Umbilical cord (tissue), 2 donors: ENCODE results near the gene KAT7. TPM values are rescaled to one million over a fixed set of nuclear protein-coding genes. Genes with fewer than 3 reads are reported as not detected.
"Not testable (repeated sequence)": the region's sequence is repeated elsewhere in the genome, so short reads cannot be mapped to it uniquely, and the experiment has no call there.

Source experiments
- DNase-seq: peaks from one replicate; pipeline ENCODE4 v3.0.0-alpha.2; 2015; ENCODE audit warnings: low spot score
- total RNA-seq: library from RNA; depleted of rRNA; stranded (reverse); fragments of >200 nt; gene quantifications from one replicate; pipeline ENCODE4 v1.2.3, GENCODE V29; 2014; ENCODE audit warnings: low replicate concordance; ENCODE audit not compliant: insufficient read depth

Gene KAT7
- total RNA-seq, result 29.9 TPM

GRCh38 chr17:49788478-49789242 lies at the start of gene KAT7:
KAT7 (plus strand) TSS chr17:49788681; CDS start chr17:49788835, 154 bp downstream.
- DNase-seq, result peak; percentile 100

DNA sequence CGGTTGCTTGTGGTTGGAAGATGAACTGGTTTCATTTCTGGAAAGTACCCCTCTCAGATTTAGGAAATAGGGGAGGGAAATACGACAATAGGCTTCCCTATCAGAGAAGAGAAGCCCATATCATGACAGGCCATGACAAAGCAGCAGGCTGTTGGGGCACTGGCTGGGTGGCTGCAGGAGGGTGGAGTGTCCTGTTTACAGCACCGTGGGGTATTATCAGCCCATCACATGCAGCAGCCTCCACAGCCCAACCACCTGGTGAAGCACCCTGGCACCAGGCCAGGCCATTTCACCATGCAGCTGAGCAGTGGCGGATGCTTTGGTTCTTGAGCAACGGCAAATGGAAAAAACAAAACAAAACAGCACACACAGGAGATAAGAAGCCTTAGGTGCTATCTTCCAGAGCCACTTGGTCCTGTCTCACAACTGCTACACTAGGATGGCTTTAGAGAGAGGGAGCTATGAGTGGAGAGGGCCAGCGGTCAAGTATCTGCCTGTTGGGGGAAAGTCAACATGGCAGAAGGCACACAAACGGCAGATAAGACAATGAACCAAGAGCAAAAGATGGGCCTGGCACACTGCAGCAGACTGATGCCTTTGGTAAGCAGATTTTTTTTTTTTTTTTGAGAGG lies 48.7 kb upstream of the KAT7 start:
- DNase-seq, result no peak

- peak; percentile 75 for DNase-seq
Observed at GRCh38 chr17:49741009-49741691, 47.3 kb upstream of the KAT7 start.

- DNase-seq, result no peak
Observed at GRCh38 chr17:49741692-49742076, 46.8 kb upstream of the KAT7 start.

DNA sequence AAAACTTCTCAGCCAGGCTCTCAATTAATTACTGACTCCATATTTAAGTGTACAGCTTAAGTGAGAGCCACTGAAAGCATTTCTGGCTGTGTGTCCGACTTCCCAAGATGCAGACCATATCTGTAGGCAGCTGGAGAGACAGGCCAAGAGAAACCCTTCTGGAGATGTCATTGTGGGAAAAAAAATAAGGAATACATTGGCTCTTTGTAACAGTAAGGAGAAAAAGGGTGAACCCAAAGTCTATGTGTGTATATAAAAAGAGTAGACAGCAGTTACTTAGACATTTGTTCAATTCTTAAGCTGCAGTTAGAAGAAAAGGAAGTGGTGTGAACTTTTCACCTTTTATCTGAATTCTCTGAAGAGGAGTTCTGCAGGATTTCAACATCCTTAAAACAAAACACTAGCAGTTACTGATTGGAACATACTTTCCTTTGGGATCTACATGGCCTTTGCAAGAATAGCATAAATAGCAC lies 46.3 kb upstream of the KAT7 start:
- peak; percentile 75 for DNase-seq

DNA sequence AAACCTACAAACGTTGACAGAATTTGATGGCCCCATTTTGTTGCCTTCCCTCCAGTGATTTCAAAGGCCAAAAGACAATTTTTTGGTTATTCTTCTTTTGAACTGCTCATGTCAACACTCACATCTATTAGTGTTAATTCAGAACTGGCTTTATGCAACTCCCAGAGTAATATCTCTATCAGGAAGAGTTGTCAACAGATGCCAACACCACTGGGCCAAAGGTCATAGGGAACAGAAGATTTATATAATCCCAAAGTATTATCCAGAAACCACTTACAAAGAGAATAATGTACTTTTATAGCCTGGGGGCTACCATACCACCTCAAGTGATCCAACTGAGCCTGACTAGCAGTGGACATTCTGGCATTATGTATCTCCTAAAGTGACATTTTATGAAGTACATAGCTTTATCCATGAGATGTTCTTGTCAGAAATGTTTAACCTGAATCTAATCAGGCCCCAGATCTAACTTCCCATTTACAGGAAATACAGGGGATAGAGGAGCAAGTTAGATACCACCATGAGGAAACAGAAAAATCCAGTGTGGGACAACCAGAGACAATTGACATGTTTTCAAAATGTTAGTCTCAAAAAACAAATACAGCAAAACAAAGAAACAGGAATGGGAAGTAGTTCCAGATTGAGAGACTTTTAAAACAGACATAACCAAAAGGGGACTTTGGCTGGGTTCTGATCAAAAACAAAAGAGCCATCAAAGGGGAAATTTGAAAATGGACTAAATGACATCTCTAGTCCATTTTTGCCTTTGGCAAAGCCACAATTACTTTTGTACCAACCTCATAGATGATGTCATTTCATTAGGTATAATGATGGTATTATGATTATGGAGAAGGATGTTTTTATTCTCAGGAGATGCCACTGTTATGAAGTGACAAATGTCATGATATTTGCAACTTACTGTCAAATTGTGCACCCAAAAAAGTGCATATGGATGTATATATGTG lies 43.0 kb upstream of the KAT7 start:
- DNase-seq, result no peak

- no peak for DNase-seq
Observed at GRCh38 chr17:49746791-49747490, 41.5 kb upstream of the KAT7 start.

GRCh38 chr17:49747632-49748031 lies 40.8 kb upstream of the KAT7 start:
- no peak for DNase-seq

GRCh38 chr17:49748223-49748622 lies 40.3 kb upstream of the KAT7 start:
- no peak for DNase-seq

DNA sequence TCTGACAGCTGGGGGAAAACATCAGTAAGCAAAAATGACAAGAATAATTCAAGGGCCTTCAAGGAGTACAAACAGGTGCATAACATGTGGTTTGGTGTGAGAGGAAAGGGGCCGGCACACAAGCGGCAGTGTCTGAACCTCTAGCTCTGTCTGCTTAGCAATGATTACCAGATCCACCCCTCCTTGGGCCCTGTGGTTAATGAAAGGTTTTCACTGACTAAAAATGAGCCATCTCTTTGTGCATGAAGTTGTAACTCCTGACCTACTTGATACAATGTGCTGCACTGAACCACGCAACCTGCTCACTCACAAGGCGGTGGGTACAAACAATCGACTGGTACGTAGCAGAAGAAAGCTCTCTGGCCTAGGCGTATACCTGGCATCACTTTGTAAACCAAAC lies 39.7 kb upstream of the KAT7 start:
- no peak for DNase-seq

- DNase-seq, result no peak
Observed at GRCh38 chr17:49749730-49750129, 38.8 kb upstream of the KAT7 start.

DNA sequence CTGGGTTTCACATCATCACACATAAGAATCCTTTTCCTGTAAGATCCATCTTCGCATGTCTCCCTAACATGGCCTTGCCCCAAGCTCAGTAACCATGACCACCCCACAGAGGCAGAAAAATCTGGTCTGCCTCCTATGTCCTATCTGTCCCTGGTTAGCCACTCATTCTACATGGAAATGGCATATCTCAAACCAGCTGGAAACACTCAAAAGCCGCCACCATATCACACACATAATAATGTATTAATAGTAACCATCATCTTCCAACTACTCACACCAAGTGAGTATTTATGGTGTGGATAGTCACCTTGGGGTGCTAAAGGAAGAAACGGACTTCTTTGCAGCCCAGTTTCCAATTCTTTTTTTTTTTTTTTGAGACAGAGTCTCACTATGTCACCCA lies 36.0 kb upstream of the KAT7 start:
- no peak for DNase-seq

- peak; percentile 87 for DNase-seq
Observed at GRCh38 chr17:49753959-49754391, 34.5 kb upstream of the KAT7 start.

DNA sequence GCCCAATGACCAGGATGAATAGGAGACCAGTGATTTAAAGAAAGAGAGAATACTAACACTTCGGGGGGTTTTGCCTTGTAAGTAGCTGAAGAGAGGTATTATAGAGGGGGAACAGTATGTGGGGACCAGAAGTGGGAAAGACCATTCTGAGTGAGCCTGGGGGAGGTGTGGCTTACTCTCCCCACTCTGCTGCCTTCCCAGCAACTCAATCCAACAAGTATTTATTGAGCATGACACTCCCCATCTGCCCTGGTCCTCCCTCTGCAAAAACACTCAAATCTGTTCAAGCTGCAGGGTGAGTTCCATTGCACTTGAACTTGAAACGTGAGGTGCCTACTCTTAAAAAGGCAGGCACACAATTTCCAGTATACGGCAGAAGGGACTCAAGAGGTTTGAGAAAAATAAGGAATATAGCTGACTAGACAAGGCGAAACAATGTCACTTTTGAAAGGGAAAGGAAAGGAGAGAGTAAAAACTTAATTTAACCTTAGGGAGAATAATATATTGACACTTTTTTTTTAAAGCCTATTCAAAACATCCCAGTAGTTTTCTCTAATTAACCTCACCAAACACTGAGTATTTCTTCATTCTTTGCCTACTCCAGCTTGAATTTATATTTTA lies 32.7 kb upstream of the KAT7 start:
- no peak for DNase-seq

GRCh38 chr17:49756323-49757150 lies 31.9 kb upstream of the KAT7 start:
- no peak for DNase-seq

GRCh38 chr17:49757151-49757777 lies 31.2 kb upstream of the KAT7 start:
- no peak for DNase-seq

- not testable (repeated sequence) for DNase-seq
Observed at GRCh38 chr17:49758464-49759010, 29.9 kb upstream of the KAT7 start.

DNA sequence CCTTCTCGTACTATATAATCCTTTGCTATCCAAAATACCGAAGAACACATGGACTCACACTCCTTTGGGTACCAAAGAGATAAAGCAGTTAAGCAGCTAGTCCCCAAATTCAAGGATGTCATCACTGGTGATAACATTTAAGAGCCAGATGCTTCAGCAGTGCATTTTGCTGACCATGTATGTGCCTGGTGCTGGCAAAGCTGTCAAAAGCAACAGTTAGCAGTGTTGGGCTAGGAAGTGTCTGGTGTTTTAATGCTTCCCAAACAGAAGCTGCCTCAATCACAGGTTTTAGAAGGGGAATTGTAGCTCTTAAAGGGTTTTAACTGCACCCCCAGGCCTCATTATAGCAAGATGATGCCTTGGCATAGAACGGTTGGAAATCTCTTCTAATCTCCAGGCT lies 29.3 kb upstream of the KAT7 start:
- no peak for DNase-seq

GRCh38 chr17:49760296-49760695 lies 28.2 kb upstream of the KAT7 start:
- no peak for DNase-seq
